CD4-positive, alpha-beta T cell treated with Interleukin-12 subunit alpha and Interleukin-12 subunit beta, for 1 hour (primary cell): ENCODE results near the gene OR6J1.
"Not testable (repeated sequence)": the region's sequence is repeated elsewhere in the genome, so short reads cannot be mapped to it uniquely, and the experiment has no call there.

Source experiments
- DNase-seq: peaks from one replicate; pipeline ENCODE4 v3.0.0-alpha.2; 2020

Gene OR6J1

GRCh38 chr14:22650046-22650739 is 6.0 kb upstream of the OR6J1 start:
- DNase-seq: no peak

- no peak for DNase-seq
These were observed 4.4 kb upstream of the OR6J1 start for GRCh38 chr14:22648506-22648905.

GRCh38 chr14:22646570-22647254 is 2.6 kb upstream of the OR6J1 start:
- DNase-seq: no peak

GRCh38 chr14:22641846-22642245 is 2.3 kb downstream of the OR6J1 start:
- no peak for DNase-seq

- DNase-seq: no peak
These were observed 4.0 kb downstream of the OR6J1 start for GRCh38 chr14:22640192-22640591.

- DNase-seq: not testable (repeated sequence)
These were observed 8.2 kb downstream of the OR6J1 start for GRCh38 chr14:22635980-22636379.

GRCh38 chr14:22634233-22634900 is 9.8 kb downstream of the OR6J1 start:
- DNase-seq: no peak

- DNase-seq: no peak
These were observed 13.7 kb downstream of the OR6J1 start for GRCh38 chr14:22630486-22630885.

GRCh38 chr14:22630066-22630465 is 14.1 kb downstream of the OR6J1 start:
- DNase-seq: no peak

GRCh38 chr14:22629361-22629760 is 14.8 kb downstream of the OR6J1 start:
- DNase-seq: no peak

- no peak for DNase-seq
These were observed 16.5 kb downstream of the OR6J1 start for GRCh38 chr14:22627506-22628263.

GRCh38 chr14:22626590-22626989 is 17.6 kb downstream of the OR6J1 start:
- DNase-seq: no peak

GRCh38 chr14:22623047-22623446 is 21.1 kb downstream of the OR6J1 start:
- no peak for DNase-seq

GRCh38 chr14:22622255-22622654 is 21.9 kb downstream of the OR6J1 start:
- no peak for DNase-seq

- not testable (repeated sequence) for DNase-seq
These were observed 28.4 kb downstream of the OR6J1 start for GRCh38 chr14:22615765-22616164.

GRCh38 chr14:22614240-22614799 is 29.8 kb downstream of the OR6J1 start:
- DNase-seq: no peak

- DNase-seq: no peak
These were observed 30.4 kb downstream of the OR6J1 start for GRCh38 chr14:22613736-22614239.

- DNase-seq: no peak
These were observed 31.0 kb downstream of the OR6J1 start for GRCh38 chr14:22613106-22613695.

- no peak for DNase-seq
These were observed 33.2 kb downstream of the OR6J1 start for GRCh38 chr14:22610931-22611330.

GRCh38 chr14:22607291-22607690 is 36.9 kb downstream of the OR6J1 start:
- no peak for DNase-seq

- DNase-seq: no peak
These were observed 37.8 kb downstream of the OR6J1 start for GRCh38 chr14:22606380-22606779.

GRCh38 chr14:22602862-22603261 is 41.3 kb downstream of the OR6J1 start:
- DNase-seq: no peak
